ENCODE measurements around the gene SCN5A.

GRCh38 chr3:38652934-38653333 lies 3.4 kb upstream of the SCN5A start:
- TF ChIP-seq CTCF (IDR thresholded peaks at IDR 0.05) (no peak), POLR2A (IDR thresholded peaks at IDR 0.05) (no peak), POLR2AphosphoS5 (IDR thresholded peaks at IDR 0.05) (no peak)
